Progenitor cell of endocrine pancreas (in vitro differentiated cells): ENCODE data around the gene TVP23A. TPM values are rescaled to one million over a fixed set of nuclear protein-coding genes. Genes with fewer than 3 reads are reported as not detected.

Source experiments
- DNase-seq: peaks from one replicate; pipeline ENCODE4 v3.0.0; 2021; ENCODE audit warnings: low spot score; ENCODE audit not compliant: unreplicated experiment
- H3K27ac Mint-ChIP-seq: 2 replicates; pipeline ENCODE4 v1.8.0; 2021; ENCODE audit warnings: mild to moderate bottlenecking, moderate library complexity, mixed read lengths
- H3K27me3 Mint-ChIP-seq: 2 replicates; pipeline ENCODE4 v1.8.0; 2021; ENCODE audit warnings: mixed read lengths
- H3K36me3 Mint-ChIP-seq: 2 replicates; pipeline ENCODE4 v1.8.0; 2022; ENCODE audit warnings: mixed read lengths; ENCODE audit not compliant: insufficient read depth
- H3K4me1 Mint-ChIP-seq: 2 replicates; pipeline ENCODE4 v1.8.0; 2021; ENCODE audit warnings: low read depth, mixed read lengths
- H3K4me3 Mint-ChIP-seq: 2 replicates; pipeline ENCODE4 v1.8.0; 2021; ENCODE audit warnings: low read depth, mild to moderate bottlenecking, moderate library complexity, mixed read lengths
- H3K9me3 Mint-ChIP-seq: 2 replicates; pipeline ENCODE4 v1.8.0; 2021; ENCODE audit warnings: low read depth, mixed read lengths
- CTCF ChIP-seq: fragments of 200-600 bp; sonication (generic); IDR thresholded peaks from one replicate; pipeline ENCODE4 v1.5.0; 2021; ENCODE audit warnings: antibody characterized with exemption, mild to moderate bottlenecking; ENCODE audit not compliant: unreplicated experiment
- total RNA-seq: library from RNA; stranded (reverse); gene quantifications from 2 replicates; pipeline ENCODE4 v1.2.1, GENCODE V29; 2021

TVP23A gene
- total RNA-seq, 1 donor from 2014 or later, result 8.5 TPM

- DNase-seq, result no peak
- Mint-ChIP-seq H3K4me1 (no peaks in the 10 kb centered on the region), H3K9me3 (no peaks in the 10 kb centered on the region), H3K27ac (no peak overlapping the region), H3K36me3 (no peaks in the 10 kb centered on the region), H3K27me3 (peaks cover 10% of the 10 kb centered on the region), H3K4me3 (no peak overlapping the region)
- TF ChIP-seq CTCF, result no peak
These were observed 10.3 kb upstream of the TVP23A start for GRCh38 chr16:10828851-10829366.

GRCh38 chr16:10827691-10828341 is 9.2 kb upstream of the TVP23A start:
- H3K27ac Mint-ChIP-seq, result no peak overlapping the region
- no peaks in the 10 kb centered on the region for H3K36me3 Mint-ChIP-seq
- H3K27me3 Mint-ChIP-seq, result peaks cover 10% of the 10 kb centered on the region
- no peak for DNase-seq
- no peak for TF ChIP-seq CTCF
- no peak overlapping the region for H3K4me3 Mint-ChIP-seq
- H3K4me1 Mint-ChIP-seq, result no peaks in the 10 kb centered on the region
- no peaks in the 10 kb centered on the region for H3K9me3 Mint-ChIP-seq

- no peaks in the 10 kb centered on the region for H3K36me3 Mint-ChIP-seq
- no peaks in the 10 kb centered on the region for H3K4me1 Mint-ChIP-seq
- no peak for DNase-seq
- H3K27ac Mint-ChIP-seq, result no peak overlapping the region
- no peak for TF ChIP-seq CTCF
- H3K4me3 Mint-ChIP-seq, result no peak overlapping the region
- H3K27me3 Mint-ChIP-seq, result peaks cover 3% of the 10 kb centered on the region
- no peaks in the 10 kb centered on the region for H3K9me3 Mint-ChIP-seq
These were observed 5.7 kb upstream of the TVP23A start for GRCh38 chr16:10824111-10824893.

- TF ChIP-seq CTCF, result no peak
- no peaks in the 10 kb centered on the region for H3K9me3 Mint-ChIP-seq
- H3K4me3 Mint-ChIP-seq, result no peak overlapping the region
- peaks cover 2% of the 10 kb centered on the region for H3K4me1 Mint-ChIP-seq
- H3K27ac Mint-ChIP-seq, result no peak overlapping the region
- no peak for DNase-seq
- peaks cover 2% of the 10 kb centered on the region for H3K27me3 Mint-ChIP-seq
- no peaks in the 10 kb centered on the region for H3K36me3 Mint-ChIP-seq
These were observed 4.1 kb upstream of the TVP23A start for GRCh38 chr16:10822702-10823101.

- TF ChIP-seq CTCF, result no peak
- H3K4me3 Mint-ChIP-seq, result no peak overlapping the region
- no peaks in the 10 kb centered on the region for H3K9me3 Mint-ChIP-seq
- peaks cover 3% of the 10 kb centered on the region for H3K27me3 Mint-ChIP-seq
- H3K4me1 Mint-ChIP-seq, result peaks cover 2% of the 10 kb centered on the region
- no peaks in the 10 kb centered on the region for H3K36me3 Mint-ChIP-seq
- no peak for DNase-seq
- H3K27ac Mint-ChIP-seq, result no peak overlapping the region
These were observed 2.0 kb upstream of the TVP23A start for GRCh38 chr16:10820546-10820945.
